Caco-2 (cell line): ENCODE data around the gene FRMD4B. TPM values are rescaled to one million over a fixed set of nuclear protein-coding genes. Genes with fewer than 3 reads are reported as not detected.

Experiments used
- BruUV-seq: library from RNA; stranded (reverse); fragments of 400-500 nt; replicated peaks from 2 replicates; lab custom pipeline; 2021; lab: Mats Ljungman, UMichigan
- CTCF ChIA-PET: fragments of 300-600 bp; sonication (Branson Sonifier 250); formaldehyde crosslinking; loops from one replicate; lab custom pipeline; 2022; ENCODE audit warnings: antibody characterized with exemption; lab: Charles Lee
- POLR2A ChIA-PET: fragments of 300-600 bp; sonication (Branson Sonifier 250); formaldehyde crosslinking; loops from one replicate; lab custom pipeline; 2022; ENCODE audit warnings: antibody characterized with exemption; lab: Charles Lee
- DNase-seq, 2 experiments: peaks; one replicate each; pipeline versions ENCODE4 v3.0.0 to v3.0.0-alpha.2; 2020 to 2022
- H3K27me3 ChIP-seq: replicated peaks from 2 replicates; pipeline ENCODE4 v1.6.0; 2011; ENCODE audit warnings: low read length; ENCODE audit not compliant: control insufficient read depth, insufficient read depth
- H3K36me3 ChIP-seq: 2 replicates; pipeline ENCODE4 v1.5.1; 2011; ENCODE audit warnings: low read length; ENCODE audit not compliant: control insufficient read depth, insufficient read depth
- H3K4me1 ChIP-seq: fragments of 250-450 bp; sonication (Bioruptor Pico); 2 replicates; pipeline ENCODE4 v1.5.1; 2020; ENCODE audit warnings: mild to moderate bottlenecking
- H3K4me3 ChIP-seq: 2 replicates; pipeline ENCODE4 v1.5.1; 2011; ENCODE audit warnings: low read depth, mild to moderate bottlenecking, control low read depth, low read length
- H3K9me3 ChIP-seq: fragments of 250-450 bp; sonication (Bioruptor Pico); 2 replicates; pipeline ENCODE4 v1.5.1; 2020; ENCODE audit warnings: mild to moderate bottlenecking, moderate library complexity
- H3K27ac Mint-ChIP-seq: one replicate; pipeline ENCODE4 v1.8.0; 2022; ENCODE audit warnings: mixed read lengths; ENCODE audit not compliant: unreplicated experiment
- H3K27me3 Mint-ChIP-seq: one replicate; pipeline ENCODE4 v1.8.0; 2022; ENCODE audit warnings: mixed read lengths; ENCODE audit not compliant: insufficient read depth, unreplicated experiment
- H3K36me3 Mint-ChIP-seq: one replicate; pipeline ENCODE4 v1.8.0; 2022; ENCODE audit warnings: mild to moderate bottlenecking, mixed read lengths; ENCODE audit not compliant: insufficient read depth, unreplicated experiment
- H3K4me1 Mint-ChIP-seq: one replicate; pipeline ENCODE4 v1.8.0; 2022; ENCODE audit warnings: low read depth, mixed read lengths; ENCODE audit not compliant: unreplicated experiment
- H3K4me3 Mint-ChIP-seq: one replicate; pipeline ENCODE4 v1.8.0; 2022; ENCODE audit warnings: mild to moderate bottlenecking, moderate library complexity, mixed read lengths; ENCODE audit not compliant: unreplicated experiment
- H3K9me3 Mint-ChIP-seq: one replicate; pipeline ENCODE4 v1.8.0; 2022; ENCODE audit warnings: mixed read lengths; ENCODE audit not compliant: unreplicated experiment
- CTCF ChIP-seq, 2 experiments: fragments of 200-600 bp in 1 of 2; IDR thresholded peaks; 1 replicate in 1 of 2; 2 replicates in 1 of 2; pipeline versions ENCODE4 v1.5.1 to v1.8.0; 2011 to 2022; ENCODE audit warnings: antibody characterized with exemption in 1 of 2, control low read depth in 1 of 2, inconsistent platforms in 1 of 2, low read depth in 1 of 2, low read length in 1 of 2, mild to moderate bottlenecking in 1 of 2, moderate library complexity in 1 of 2; ENCODE audit not compliant: insufficient read depth in 1 of 2, severe bottlenecking in 1 of 2, unreplicated experiment in 1 of 2
- intact Hi-C: fragments of 100-400 bp; cut with micrococcal nuclease; formaldehyde crosslinking; loops from one replicate; pipeline ENCODE4 v1.10.0; 2022; ENCODE audit not compliant: unreplicated experiment
- total RNA-seq: library from RNA; stranded (reverse); gene quantifications from 2 replicates; pipeline ENCODE4 v1.2.3, GENCODE V29; 2022

The FRMD4B gene
- total RNA-seq, 1 experiment from 2014 or later: 47.5 TPM

- H3K27me3 ChIP-seq: no peaks in the 10 kb centered on the region
- H3K4me1 ChIP-seq: peaks cover 8% of the 10 kb centered on the region
- no peak overlapping the region for H3K4me3 Mint-ChIP-seq
- peaks cover 13% of the 10 kb centered on the region for H3K4me1 Mint-ChIP-seq
- intact Hi-C loops: no loop called here
- no peak overlapping the region for H3K27ac Mint-ChIP-seq
- POLR2A ChIA-PET: no interaction called here
- BruUV-seq: no TSS peak
- CTCF ChIA-PET: no interaction called here
- H3K4me3 ChIP-seq: no peak overlapping the region
- H3K9me3 ChIP-seq: no peaks in the 10 kb centered on the region
- H3K27me3 Mint-ChIP-seq: no peaks in the 10 kb centered on the region
- no peak for TF ChIP-seq CTCF (IDR thresholded peaks at IDR 0.05; ENCODE audit: insufficient read depth in 1 of 2, low read depth in 1 of 2, low read length in 1 of 2, severe bottlenecking in 1 of 2, unreplicated experiment in 1 of 2)
- peaks cover 54% of the 10 kb centered on the region for H3K36me3 Mint-ChIP-seq
- no peaks in the 10 kb centered on the region for H3K36me3 ChIP-seq
- H3K9me3 Mint-ChIP-seq: no peaks in the 10 kb centered on the region
- DNase-seq: no peak
Observed at GRCh38 chr3:69166446-69166845, 219.4 kb downstream of the FRMD4B start.

GRCh38 chr3:69165744-69166143 lies 220.1 kb downstream of the FRMD4B start:
- ChIA-PET CTCF (interaction anchor here (0.7 kb wide), 1 partner anchor 48 kb away, joined by 3 read pairs; no protein-coding TSS in a partner anchor), POLR2A (no interaction called here)
- TF ChIP-seq CTCF (IDR thresholded peaks at IDR 0.05; ENCODE audit: insufficient read depth in 1 of 2, low read depth in 1 of 2, low read length in 1 of 2, severe bottlenecking in 1 of 2, unreplicated experiment in 1 of 2): no peak
- peaks cover 47% of the 10 kb centered on the region for H3K36me3 Mint-ChIP-seq
- no peaks in the 10 kb centered on the region for H3K36me3 ChIP-seq
- H3K27me3 ChIP-seq: no peaks in the 10 kb centered on the region
- H3K27me3 Mint-ChIP-seq: no peaks in the 10 kb centered on the region
- BruUV-seq: no TSS peak
- intact Hi-C loops: no loop called here
- H3K9me3 ChIP-seq: no peaks in the 10 kb centered on the region
- H3K9me3 Mint-ChIP-seq: no peaks in the 10 kb centered on the region
- H3K4me1 ChIP-seq: peaks cover 8% of the 10 kb centered on the region
- H3K4me3 ChIP-seq: no peak overlapping the region
- H3K4me3 Mint-ChIP-seq: no peak overlapping the region
- peaks cover 14% of the 10 kb centered on the region for H3K4me1 Mint-ChIP-seq
- DNase-seq: no peak
- H3K27ac Mint-ChIP-seq: no peak overlapping the region

GRCh38 chr3:69164296-69164695 lies 221.6 kb downstream of the FRMD4B start:
- Histone ChIP-seq H3K4me1 (peaks cover 8% of the 10 kb centered on the region), H3K9me3 (no peaks in the 10 kb centered on the region), H3K27me3 (no peaks in the 10 kb centered on the region), H3K36me3 (no peaks in the 10 kb centered on the region), H3K4me3 (no peak overlapping the region)
- intact Hi-C loops: loop anchor here (5.0 kb wide), 2 partner anchors 78 to 158 kb away; no protein-coding TSS in a partner anchor
- TF ChIP-seq CTCF (IDR thresholded peaks at IDR 0.05; ENCODE audit: insufficient read depth in 1 of 2, low read depth in 1 of 2, low read length in 1 of 2, severe bottlenecking in 1 of 2, unreplicated experiment in 1 of 2): no peak
- Mint-ChIP-seq H3K27me3 (no peaks in the 10 kb centered on the region), H3K4me1 (peaks cover 14% of the 10 kb centered on the region), H3K4me3 (no peak overlapping the region), H3K36me3 (peaks cover 32% of the 10 kb centered on the region), H3K9me3 (no peaks in the 10 kb centered on the region), H3K27ac (no peak overlapping the region)
- no TSS peak for BruUV-seq
- no peak for DNase-seq
- POLR2A ChIA-PET: no interaction called here
- CTCF ChIA-PET: no interaction called here
